Neural cell (in vitro differentiated cells): ENCODE data around the gene CORO2A. TPM values are rescaled to one million over a fixed set of nuclear protein-coding genes. Genes with fewer than 3 reads are reported as not detected.

Source experiments
- H2AFZ ChIP-seq: fragments of 200-600, 300-800 bp; sonication (generic), shearing (Covaris generic); 2 replicates; pipeline ENCODE4 v1.6.0; 2014; ENCODE audit warnings: low read depth, mild to moderate bottlenecking, antibody characterized with exemption, low read length, moderate library complexity
- H3F3A ChIP-seq: fragments of 200-600 bp; shearing (Covaris generic); 2 replicates; pipeline ENCODE4 v1.6.1; 2016; ENCODE audit warnings: mild to moderate bottlenecking, moderate library complexity, mixed read lengths, antibody characterized with exemption, low read length; ENCODE audit not compliant: insufficient read depth, poor library complexity, severe bottlenecking
- H3K27ac ChIP-seq: fragments of 200-600, 300-800 bp; sonication (generic), shearing (Covaris generic); 2 replicates; pipeline ENCODE4 v1.5.1; 2014; ENCODE audit warnings: mild to moderate bottlenecking, low read length, moderate library complexity
- H3K27me3 ChIP-seq: fragments of 300-800, 200-600 bp; sonication (generic), shearing (Covaris generic); 2 replicates; pipeline ENCODE4 v1.6.0; 2014; ENCODE audit warnings: mild to moderate bottlenecking, low read depth, low read length, moderate library complexity; ENCODE audit not compliant: insufficient read depth
- H3K36me3 ChIP-seq: fragments of 300-800, 200-600 bp; sonication (generic), shearing (Covaris generic); 2 replicates; pipeline ENCODE4 v1.5.1; 2014; ENCODE audit warnings: mild to moderate bottlenecking, antibody characterized with exemption, low read length, moderate library complexity; ENCODE audit not compliant: insufficient read depth
- H3K4me2 ChIP-seq: fragments of 300-800, 200-600 bp; sonication (generic), shearing (Covaris generic); 2 replicates; pipeline ENCODE4 v1.6.0; 2014; ENCODE audit warnings: mild to moderate bottlenecking, low read length
- H3K4me3 ChIP-seq: fragments of 300-800, 200-600 bp; sonication (generic), shearing (Covaris generic); 2 replicates; pipeline ENCODE4 v1.5.1; 2014; ENCODE audit warnings: mild to moderate bottlenecking, low read length, moderate library complexity
- H3K79me2 ChIP-seq: fragments of 200-600 bp; shearing (Covaris generic); replicated peaks from 2 replicates; pipeline ENCODE4 v1.6.0; 2014; ENCODE audit warnings: mild to moderate bottlenecking, low read length, moderate library complexity; ENCODE audit not compliant: insufficient read depth
- H3K9ac ChIP-seq: fragments of 300-800, 200-600 bp; sonication (generic), shearing (Covaris generic); 2 replicates; pipeline ENCODE4 v1.6.1; 2016; ENCODE audit warnings: mild to moderate bottlenecking, low read length, mixed read lengths
- H3K9me2 ChIP-seq: fragments of 200-600 bp; shearing (Covaris generic); 2 replicates; pipeline ENCODE4 v1.6.1; 2016; ENCODE audit warnings: mild to moderate bottlenecking, low read length, mixed read lengths; ENCODE audit not compliant: insufficient read depth
- H3K9me3 ChIP-seq: fragments of 200-600, 300-800 bp; sonication (generic), shearing (Covaris generic); 2 replicates; pipeline ENCODE4 v1.6.1; 2016; ENCODE audit warnings: mild to moderate bottlenecking, mixed run types, low read length, moderate library complexity, mixed read lengths
- H4K20me1 ChIP-seq: fragments of 200-600 bp; shearing (Covaris generic); 2 replicates; pipeline ENCODE4 v1.6.1; 2016; ENCODE audit warnings: mild to moderate bottlenecking, mixed run types; ENCODE audit not compliant: insufficient read depth
- CTCF ChIP-seq: fragments of 450-650 bp; IDR thresholded peaks from 2 replicates; pipeline ENCODE4 v1.5.1; 2014; ENCODE audit warnings: antibody characterized with exemption, mild to moderate bottlenecking, moderate library complexity; ENCODE audit not compliant: poor library complexity, severe bottlenecking
- EP300 ChIP-seq: fragments of 450-650 bp; conservative IDR thresholded peaks from 2 replicates; pipeline ENCODE4 v1.6.1; 2014; ENCODE audit warnings: antibody characterized with exemption, mild to moderate bottlenecking, moderate library complexity; ENCODE audit not compliant: poor library complexity, severe bottlenecking
- EZH2 ChIP-seq: fragments of 200-600, 300-800 bp; shearing (Covaris generic), sonication (generic); IDR thresholded peaks from 2 replicates; pipeline ENCODE4 v1.6.1; 2014; ENCODE audit warnings: antibody characterized with exemption, low read length, borderline replicate concordance, mild to moderate bottlenecking; ENCODE audit not compliant: insufficient read depth, poor library complexity, severe bottlenecking
- MXI1 ChIP-seq: fragments of 450-650 bp; conservative IDR thresholded peaks from 2 replicates; pipeline ENCODE4 v1.6.1; 2014; ENCODE audit warnings: antibody characterized with exemption, mild to moderate bottlenecking; ENCODE audit not compliant: poor library complexity, severe bottlenecking
- POLR2AphosphoS5 ChIP-seq: IDR thresholded peaks from 2 replicates; pipeline ENCODE4 v1.6.1; 2012
- RAD21 ChIP-seq: fragments of 450-650 bp; conservative IDR thresholded peaks from 2 replicates; pipeline ENCODE4 v1.6.1; 2014; ENCODE audit warnings: antibody characterized with exemption, mild to moderate bottlenecking, moderate library complexity
- REST ChIP-seq: IDR thresholded peaks from 2 replicates; pipeline ENCODE4 v1.6.1; 2012; ENCODE audit warnings: borderline replicate concordance
- SMC3 ChIP-seq: fragments of 450-650 bp; conservative IDR thresholded peaks from 2 replicates; pipeline ENCODE4 v1.6.1; 2014; ENCODE audit warnings: antibody characterized with exemption, mild to moderate bottlenecking, moderate library complexity; ENCODE audit not compliant: poor library complexity
- TAF1 ChIP-seq: IDR thresholded peaks from 2 replicates; pipeline ENCODE4 v1.6.1; 2012; ENCODE audit warnings: low read depth
- polyA plus RNA-seq: library from polyadenylated mRNA; depleted of rRNA; stranded (reverse); fragments of >200 nt; gene quantifications from 2 replicates; pipeline ENCODE4 v1.2.3, GENCODE V29; 2014

The CORO2A gene
- polyA plus RNA-seq, 1 donor from 2014 or later = 1.9 TPM

- TF ChIP-seq MXI1 (no peak), TAF1 (no peak), EP300 (no peak), REST (no peak)
- no peaks in the 10 kb centered on the region for H3K9me2 ChIP-seq
- no peak overlapping the region for H3K4me3 ChIP-seq
- H3K4me2 ChIP-seq = no peak overlapping the region
- H3K9me3 ChIP-seq = no peaks in the 10 kb centered on the region
- no peak overlapping the region for H2AFZ ChIP-seq
- H3K36me3 ChIP-seq = no peaks in the 10 kb centered on the region
- H3K27ac ChIP-seq = no peak overlapping the region
- H3K27me3 ChIP-seq = no peaks in the 10 kb centered on the region
- H4K20me1 ChIP-seq = no peaks in the 10 kb centered on the region
- no peaks in the 10 kb centered on the region for H3F3A ChIP-seq
- H3K79me2 ChIP-seq = no peaks in the 10 kb centered on the region
- H3K9ac ChIP-seq = no peak overlapping the region
Measured at GRCh38 chr9:98199388-98200033, 7.1 kb upstream of the CORO2A start.

- Histone ChIP-seq H2AFZ (no peak overlapping the region), H3K36me3 (no peaks in the 10 kb centered on the region), H3K4me2 (no peak overlapping the region)
Measured at GRCh38 chr9:98195671-98196070, 3.2 kb upstream of the CORO2A start.

More at GRCh38 chr9:98195671-98196070, 3.2 kb upstream of the CORO2A start:
- no peaks in the 10 kb centered on the region for H4K20me1 ChIP-seq
- H3K9ac ChIP-seq = no peak overlapping the region
- no peak overlapping the region for H3K4me3 ChIP-seq
- H3K27me3 ChIP-seq = peaks cover 8% of the 10 kb centered on the region
- no peaks in the 10 kb centered on the region for H3K9me3 ChIP-seq
- no peaks in the 10 kb centered on the region for H3K79me2 ChIP-seq
- TF ChIP-seq TAF1 (no peak), REST (no peak), SMC3 (no peak), CTCF (no peak), RAD21 (no peak), EP300 (no peak), MXI1 (no peak), EZH2 (no peak), POLR2AphosphoS5 (no peak)
- no peaks in the 10 kb centered on the region for H3K9me2 ChIP-seq
- H3K27ac ChIP-seq = no peak overlapping the region
- no peaks in the 10 kb centered on the region for H3F3A ChIP-seq
